ENCODE measurements around the gene MOCS3. TPM values are rescaled to one million over a fixed set of nuclear protein-coding genes. Genes with fewer than 3 reads are reported as not detected.

MOCS3 gene
- total and polyA plus RNA-seq, 10 of the 15 experiments (the other 5 are each of a cell fraction or from before 2014, with no cell fraction given) = 0.87 to 5.9 (median 3.6) TPM

DNA sequence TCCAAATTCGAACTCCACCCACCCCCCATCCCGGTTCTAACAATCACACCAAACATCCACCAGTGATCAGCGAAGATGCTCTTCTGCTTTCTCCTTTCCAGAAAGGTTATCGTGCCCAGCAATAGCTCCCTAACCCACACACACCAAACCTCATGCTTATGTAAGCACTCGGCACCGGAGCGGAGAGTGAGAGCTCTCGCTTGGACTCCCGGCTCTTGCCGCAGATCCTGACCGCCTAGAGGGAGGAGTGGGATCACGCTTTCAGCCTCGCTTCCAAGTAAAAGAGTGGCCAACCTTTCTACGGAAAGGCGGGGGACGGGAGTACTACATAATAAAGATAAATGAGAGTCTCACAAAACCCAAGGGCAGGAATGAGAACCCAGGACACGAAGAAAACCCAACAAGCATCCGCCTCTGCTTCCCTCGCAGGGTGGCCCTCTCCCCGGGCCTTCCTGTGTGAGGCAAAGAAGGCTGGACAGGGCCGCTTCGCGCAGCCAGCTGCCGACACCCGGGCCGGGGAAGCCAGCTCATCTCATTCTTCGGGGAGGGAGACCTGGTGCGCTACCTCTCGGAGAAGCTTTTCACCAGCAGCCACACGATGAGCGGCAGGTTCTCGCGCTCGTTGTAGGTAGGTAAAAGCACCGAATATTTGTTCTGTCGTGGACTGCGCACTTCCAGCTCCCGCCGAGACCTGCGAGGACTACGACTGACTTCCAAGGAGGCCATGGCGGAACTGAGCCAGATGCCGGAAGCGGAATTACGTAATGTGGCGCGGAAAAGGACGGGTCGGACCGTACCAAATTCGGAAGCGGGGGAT lies 612 bp upstream of the MOCS3 start, which contains the start of gene DPM1:
TSS of gene DPM1 (minus strand) at position 735 of the 817 bp plus-strand sequence. CDS start at position 726, 9 bp downstream.
- Histone ChIP-seq H3K27me3 (replicated peaks in 1 of 2; ENCODE audit: control insufficient read depth in 2 of 2, insufficient read depth in 2 of 2, low read length in 1 of 2) (no peaks in the 10 kb centered on the region), H3K9me3 (replicated peaks; ENCODE audit: control insufficient read depth, insufficient read depth, low read length) (no peaks in the 10 kb centered on the region), H3K79me2 (ENCODE audit: control insufficient read depth, insufficient read depth, low read length) (peaks cover 63% of the 10 kb centered on the region), H3K4me2 (ENCODE audit: control insufficient read depth, insufficient read depth) (peak within 1 kb of the TSS; percentile 97), H3K4me1 (ENCODE audit: control insufficient read depth, insufficient read depth, low read length) (peaks cover 13% of the 10 kb centered on the region), H4K20me1 (ENCODE audit: control insufficient read depth, insufficient read depth) (no peaks in the 10 kb centered on the region), H2AFZ (ENCODE audit: control insufficient read depth, low read depth, low read length) (peak within 1 kb of the TSS; percentile 96), H3K9ac (ENCODE audit: control insufficient read depth, insufficient read depth, low read length) (peak within 1 kb of the TSS; percentile 90), H3K4me3 (peak within 1 kb of the TSS; percentile 88), H3K36me3 (ENCODE audit: control insufficient read depth in 2 of 2, insufficient read depth in 2 of 2, low read length in 1 of 2) (peaks cover 0 to 7% of the 10 kb centered on the region in 2 experiments; a peak in 2 of 4 replicates), H3K27ac (ENCODE audit: control insufficient read depth, insufficient read depth) (peak within 1 kb of the TSS; percentile 96)
- WGBS (ENCODE audit: insufficient coverage, insufficient replicate concordance, low lambda C conversion rate, missing lambda C conversion rate) = 1% methylated on average over 52 of the region's 52 CpGs
- POLR2A ChIA-PET = interaction anchor here (0.6 to 1.9 kb wide), 12 partner anchors 18 to 804 kb away, joined by 3 to 17 read pairs (median 3); partner anchors contain the start of genes ADNP, BCAS4 and PEDS1
- CTCF ChIA-PET = interaction anchor here (0.6 to 3.2 kb wide), 11 partner anchors 10 to 208 kb away, joined by 3 to 34 read pairs (median 6); partner anchors contain the start of genes ADNP and BCAS4
- ATAC-seq (peak; percentile 86), FAIRE-seq (peak; percentile 92), DNase-seq (ENCODE audit: low read depth, low spot score) (no peak)
- RAD21 ChIA-PET (ENCODE audit: unreplicated experiment) = interaction anchor here (0.6 to 2.5 kb wide), 11 partner anchors 22 to 170 kb away, joined by 3 to 29 read pairs (median 4); partner anchors contain the start of genes ADNP and BCAS4
- SMC1A ChIA-PET (ENCODE audit: uncharacterized antibody, unreplicated experiment) = interaction anchor here (0.8 to 1.8 kb wide), 9 partner anchors 11 to 168 kb away, joined by 3 to 26 read pairs (median 5); partner anchors contain the start of genes ADNP and BCAS4
- no TSS peak for BruUV-seq (replicated peaks)
- in situ Hi-C loops (cut with MboI) = no loop called here
- intact Hi-C loops (cut with micrococcal nuclease; ENCODE audit: unreplicated experiment) = loop anchor here (1.0 kb wide), 1 partner anchor 27 kb away; the partner anchor contains the start of gene ADNP
- TF ChIP-seq TCF12 (IDR thresholded peaks at IDR 0.05; ENCODE audit: low read depth, low read length) (peak; percentile 77; the same call in 1 of the 2 replicates), ZNF217 (IDR thresholded peaks at IDR 0.05) (no peak), RAD51 (IDR thresholded peaks at IDR 0.05) (0 out of 2 replicates have a peak, but pooled peaks have one; percentile 28), RFX5 (IDR thresholded peaks at IDR 0.05; ENCODE audit: low read depth, low read length) (0 out of 2 replicates have a peak, but pooled peaks have one; percentile 5), NFIC (IDR thresholded peaks at IDR 0.05; ENCODE audit: low read depth, low read length) (no peak), EP300 (IDR thresholded peaks at IDR 0.05; ENCODE audit: borderline replicate concordance in 1 of 2, control insufficient read depth in 1 of 2, low read depth in 2 of 2, low read length in 2 of 2) (0 out of 4 replicates have a peak, but pooled peaks of 1 of the 2 experiments have one; percentile 14), CBX5 (IDR thresholded peaks at IDR 0.05; ENCODE audit: low read depth) (no peak), KDM1A (IDR thresholded peaks at IDR 0.05; ENCODE audit: borderline replicate concordance) (no peak), CHD4 (IDR thresholded peaks at IDR 0.05) (no peak), BACH1 (IDR thresholded peaks at IDR 0.05; ENCODE audit: borderline replicate concordance) (0 out of 2 replicates have a peak, but pooled peaks have one; percentile 44), YY1 (IDR thresholded peaks at IDR 0.05; ENCODE audit: low read depth, low read length) (peak; percentile 94), CEBPB (IDR thresholded peaks at IDR 0.05; ENCODE audit: borderline replicate concordance in 1 of 2, low read depth in 2 of 2, low read length in 2 of 2) (0 out of 4 replicates have a peak, but pooled peaks of 1 of the 2 experiments have one; percentile 30), KLF5 (IDR thresholded peaks at IDR 0.05; ENCODE audit: partially characterized antibody) (no peak), EGR1 (IDR thresholded peaks at IDR 0.05; ENCODE audit: borderline replicate concordance in 1 of 2, low read depth in 2 of 2, low read length in 2 of 2) (peak in 1 of 2 experiments; percentile 40; a peak in 1 of 3 replicates), SUZ12 (IDR thresholded peaks at IDR 0.05; ENCODE audit: unreplicated experiment) (no peak), ETV6 (conservative IDR thresholded peaks at IDR 0.05 in 1 of 2, IDR thresholded peaks at IDR 0.05 in 1 of 2; ENCODE audit: borderline replicate concordance in 1 of 2, low read depth in 1 of 2) (peak; percentile 94 to 95; a peak in 3 of 4 replicates), ZNF274 (IDR thresholded peaks at IDR 0.05; ENCODE audit: insufficient read depth, insufficient read length) (no peak), CHD2 (IDR thresholded peaks at IDR 0.05; ENCODE audit: borderline replicate concordance, low read depth, low read length) (no peak), HDGF (IDR thresholded peaks at IDR 0.05) (no peak), SMARCA5 (IDR thresholded peaks at IDR 0.05) (peak; percentile 61; the same call in 1 of the 2 replicates), EED (IDR thresholded peaks at IDR 0.05; ENCODE audit: low read depth) (0 out of 2 replicates have a peak, but pooled peaks have one; percentile 18), CREB1 (IDR thresholded peaks at IDR 0.05; ENCODE audit: low read depth) (peak; percentile 91)
- TF ChIP-seq, protein P1, sequence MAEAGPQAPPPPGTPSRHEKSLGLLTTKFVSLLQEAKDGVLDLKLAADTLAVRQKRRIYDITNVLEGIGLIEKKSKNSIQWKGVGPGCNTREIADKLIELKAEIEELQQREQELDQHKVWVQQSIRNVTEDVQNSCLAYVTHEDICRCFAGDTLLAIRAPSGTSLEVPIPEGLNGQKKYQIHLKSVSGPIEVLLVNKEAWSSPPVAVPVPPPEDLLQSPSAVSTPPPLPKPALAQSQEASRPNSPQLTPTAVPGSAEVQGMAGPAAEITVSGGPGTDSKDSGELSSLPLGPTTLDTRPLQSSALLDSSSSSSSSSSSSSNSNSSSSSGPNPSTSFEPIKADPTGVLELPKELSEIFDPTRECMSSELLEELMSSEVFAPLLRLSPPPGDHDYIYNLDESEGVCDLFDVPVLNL (IDR thresholded peaks at IDR 0.05; ENCODE audit: low read depth, low read length) = 0 out of 2 replicates have a peak, but pooled peaks have one; percentile 42
